ENCODE measurements around the gene NUDT14. TPM values are rescaled to one million over a fixed set of nuclear protein-coding genes. Genes with fewer than 3 reads are reported as not detected.

NUDT14 gene
- total RNA-seq, 4 donors from 2014 or later: 6.6 to 47.7 (median 25.7) TPM

- H3K4me1 ChIP-seq: no peaks in the 10 kb centered on the region
- H3K36me3 ChIP-seq: peaks cover 0 to 63% (median 0%) of the 10 kb centered on the region in 3 donors
- H3K27me3 ChIP-seq: no peaks in the 10 kb centered on the region
- no peak overlapping the region for H3K4me3 ChIP-seq
- H3K9me3 ChIP-seq: no peaks in the 10 kb centered on the region
- DNase-seq: no peak
- no peak overlapping the region for H3K27ac ChIP-seq
- no peak for TF ChIP-seq POLR2A (IDR thresholded peaks at IDR 0.05)
- TF ChIP-seq, protein P1, sequence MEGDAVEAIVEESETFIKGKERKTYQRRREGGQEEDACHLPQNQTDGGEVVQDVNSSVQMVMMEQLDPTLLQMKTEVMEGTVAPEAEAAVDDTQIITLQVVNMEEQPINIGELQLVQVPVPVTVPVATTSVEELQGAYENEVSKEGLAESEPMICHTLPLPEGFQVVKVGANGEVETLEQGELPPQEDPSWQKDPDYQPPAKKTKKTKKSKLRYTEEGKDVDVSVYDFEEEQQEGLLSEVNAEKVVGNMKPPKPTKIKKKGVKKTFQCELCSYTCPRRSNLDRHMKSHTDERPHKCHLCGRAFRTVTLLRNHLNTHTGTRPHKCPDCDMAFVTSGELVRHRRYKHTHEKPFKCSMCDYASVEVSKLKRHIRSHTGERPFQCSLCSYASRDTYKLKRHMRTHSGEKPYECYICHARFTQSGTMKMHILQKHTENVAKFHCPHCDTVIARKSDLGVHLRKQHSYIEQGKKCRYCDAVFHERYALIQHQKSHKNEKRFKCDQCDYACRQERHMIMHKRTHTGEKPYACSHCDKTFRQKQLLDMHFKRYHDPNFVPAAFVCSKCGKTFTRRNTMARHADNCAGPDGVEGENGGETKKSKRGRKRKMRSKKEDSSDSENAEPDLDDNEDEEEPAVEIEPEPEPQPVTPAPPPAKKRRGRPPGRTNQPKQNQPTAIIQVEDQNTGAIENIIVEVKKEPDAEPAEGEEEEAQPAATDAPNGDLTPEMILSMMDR (IDR thresholded peaks at IDR 0.05): no peak
These were observed 35.6 kb upstream of the NUDT14 start for GRCh38 chr14:105216490-105217247.

- DNase-seq: no peak
- Histone ChIP-seq H3K4me1 (no peaks in the 10 kb centered on the region), H3K4me3 (no peak overlapping the region), H3K9me3 (no peaks in the 10 kb centered on the region), H3K36me3 (peaks cover 0 to 63% (median 0%) of the 10 kb centered on the region in 3 donors), H3K27ac (no peak overlapping the region), H3K27me3 (no peaks in the 10 kb centered on the region)
- no peak for TF ChIP-seq POLR2A (IDR thresholded peaks at IDR 0.05)
- TF ChIP-seq, protein P1 (IDR thresholded peaks at IDR 0.05): no peak
These were observed 34.5 kb upstream of the NUDT14 start for GRCh38 chr14:105215602-105216001.

DNA sequence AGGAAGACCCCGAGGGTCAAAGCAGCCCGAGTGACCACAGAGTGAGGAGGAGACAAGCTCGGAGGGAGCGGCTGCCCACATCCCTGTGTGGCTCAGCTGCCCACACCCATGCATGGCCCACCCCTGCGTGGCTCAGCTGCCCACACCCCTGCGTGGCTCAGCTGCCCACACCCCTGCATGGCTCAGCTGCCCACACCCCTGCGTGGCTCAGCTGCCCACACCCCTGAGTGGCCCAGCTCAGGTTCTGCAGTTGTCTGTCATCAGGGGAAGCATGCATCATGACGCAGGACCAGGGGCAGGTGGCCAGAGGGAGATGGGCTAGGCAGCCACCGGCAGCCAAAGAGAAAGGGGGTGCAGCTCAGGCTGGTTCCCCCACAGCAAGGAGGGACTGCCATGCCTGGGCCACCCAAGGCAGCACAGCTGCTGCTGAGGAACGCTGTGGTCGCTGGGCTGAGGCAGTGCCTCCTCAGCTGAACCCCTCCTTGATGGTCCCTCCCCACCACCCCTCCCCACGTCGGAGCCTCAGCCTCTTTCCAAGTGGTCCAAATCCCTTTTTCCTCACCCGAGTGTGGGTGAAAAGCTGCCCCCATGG, 33.3 kb upstream of the NUDT14 start:
- no peak overlapping the region for H3K4me3 ChIP-seq
- TF ChIP-seq, protein P1 (IDR thresholded peaks at IDR 0.05): no peak
- TF ChIP-seq POLR2A (IDR thresholded peaks at IDR 0.05): no peak

DNA sequence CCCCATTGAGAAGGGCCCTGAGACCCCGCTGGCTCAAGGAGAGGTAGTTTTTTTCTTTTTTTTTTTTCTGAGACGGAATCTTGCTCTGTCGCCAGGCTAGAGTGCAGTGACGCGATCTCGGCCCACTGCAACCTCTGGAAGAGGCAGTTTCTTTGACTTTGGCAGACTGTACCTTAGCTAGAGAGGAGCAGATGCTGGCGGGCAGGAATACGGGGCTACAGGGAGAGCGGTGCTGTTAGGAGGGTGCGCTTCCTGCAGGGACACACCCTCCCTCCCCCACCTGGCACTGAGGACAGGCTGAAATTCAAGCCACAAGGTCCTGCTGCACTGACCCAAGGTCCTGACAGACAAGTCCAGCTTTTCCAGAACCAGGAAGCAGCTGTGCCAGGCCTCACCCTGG, 32.2 kb upstream of the NUDT14 start:
- no peaks in the 10 kb centered on the region for H3K27me3 ChIP-seq
- H3K4me1 ChIP-seq: no peaks in the 10 kb centered on the region
- H3K4me3 ChIP-seq: no peak overlapping the region
- H3K9me3 ChIP-seq: no peaks in the 10 kb centered on the region
- no peak overlapping the region for H3K27ac ChIP-seq
- TF ChIP-seq, protein P1 (IDR thresholded peaks at IDR 0.05): no peak
- no peak for TF ChIP-seq POLR2A (IDR thresholded peaks at IDR 0.05)
- peaks cover 0 to 54% (median 0%) of the 10 kb centered on the region in 3 donors for H3K36me3 ChIP-seq
- no peak for DNase-seq

More for the DNA sequence above, 33.3 kb upstream of the NUDT14 start:
- Histone ChIP-seq H3K36me3 (peaks cover 0 to 63% (median 0%) of the 10 kb centered on the region in 3 donors), H3K4me1 (no peaks in the 10 kb centered on the region), H3K9me3 (no peaks in the 10 kb centered on the region), H3K27ac (no peak overlapping the region), H3K27me3 (no peaks in the 10 kb centered on the region)
- DNase-seq: no peak

- Histone ChIP-seq H3K9me3 (no peaks in the 10 kb centered on the region), H3K4me3 (no peak overlapping the region), H3K36me3 (peaks cover 0 to 48% (median 0%) of the 10 kb centered on the region in 3 donors), H3K27ac (no peak overlapping the region), H3K27me3 (no peaks in the 10 kb centered on the region), H3K4me1 (no peaks in the 10 kb centered on the region)
- no peak for DNase-seq
- no peak for TF ChIP-seq POLR2A (IDR thresholded peaks at IDR 0.05)
- TF ChIP-seq, protein P1 (IDR thresholded peaks at IDR 0.05): no peak
These were observed 31.6 kb upstream of the NUDT14 start for GRCh38 chr14:105212541-105213300.

Data from Peyer's patch (tissue), 4 donors.